Sigmoid colon (tissue), 4 donors: ENCODE measurements around the gene GRIA1.

ENCODE experiments used
- EP300 ChIP-seq, 4 donors: sonication (generic); formaldehyde crosslinking; IDR thresholded peaks; one replicate each; pipeline ENCODE4 v1.6.1; 2017; ENCODE audit warnings: antibody characterized with exemption in 4 of 4
- POLR2AphosphoS5 ChIP-seq, 4 donors: sonication (generic); formaldehyde crosslinking; IDR thresholded peaks; one replicate each; pipeline ENCODE4 v1.6.1; 2017; ENCODE audit warnings: antibody characterized with exemption in 4 of 4
- TF ChIP-seq, protein P1 (sequence below), 4 experiments: fragments of 450-650 bp in 3 of 4; fragments of 200-600 bp in 1 of 4; IDR thresholded peaks; one replicate each; pipeline ENCODE4 v1.5.1; 2016 to 2019; ENCODE audit warnings: antibody characterized with exemption in 4 of 4, mild to moderate bottlenecking in 3 of 4, moderate library complexity in 2 of 4

DNA sequence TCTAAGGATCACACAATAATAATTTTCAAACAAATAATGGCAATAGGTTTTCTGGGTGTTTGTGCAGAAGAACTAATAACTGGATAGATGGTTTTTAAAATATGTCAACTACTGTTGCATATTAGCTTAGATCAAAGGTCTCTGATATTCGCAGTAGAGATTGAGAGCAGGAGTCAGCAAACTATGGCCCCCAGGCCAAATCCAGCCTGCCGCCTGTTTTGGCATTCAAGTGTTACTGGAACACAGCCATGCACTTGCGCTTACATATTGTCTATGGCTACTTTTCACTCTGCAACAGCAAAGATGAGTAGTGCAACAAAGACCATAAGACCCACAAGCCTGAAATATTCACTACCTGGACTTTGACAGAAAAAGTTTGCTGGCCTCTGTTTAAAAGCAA, 260.8 kb downstream of the GRIA1 start:
- no peak for TF ChIP-seq EP300 (IDR thresholded peaks at IDR 0.05)
- TF ChIP-seq, protein P1, sequence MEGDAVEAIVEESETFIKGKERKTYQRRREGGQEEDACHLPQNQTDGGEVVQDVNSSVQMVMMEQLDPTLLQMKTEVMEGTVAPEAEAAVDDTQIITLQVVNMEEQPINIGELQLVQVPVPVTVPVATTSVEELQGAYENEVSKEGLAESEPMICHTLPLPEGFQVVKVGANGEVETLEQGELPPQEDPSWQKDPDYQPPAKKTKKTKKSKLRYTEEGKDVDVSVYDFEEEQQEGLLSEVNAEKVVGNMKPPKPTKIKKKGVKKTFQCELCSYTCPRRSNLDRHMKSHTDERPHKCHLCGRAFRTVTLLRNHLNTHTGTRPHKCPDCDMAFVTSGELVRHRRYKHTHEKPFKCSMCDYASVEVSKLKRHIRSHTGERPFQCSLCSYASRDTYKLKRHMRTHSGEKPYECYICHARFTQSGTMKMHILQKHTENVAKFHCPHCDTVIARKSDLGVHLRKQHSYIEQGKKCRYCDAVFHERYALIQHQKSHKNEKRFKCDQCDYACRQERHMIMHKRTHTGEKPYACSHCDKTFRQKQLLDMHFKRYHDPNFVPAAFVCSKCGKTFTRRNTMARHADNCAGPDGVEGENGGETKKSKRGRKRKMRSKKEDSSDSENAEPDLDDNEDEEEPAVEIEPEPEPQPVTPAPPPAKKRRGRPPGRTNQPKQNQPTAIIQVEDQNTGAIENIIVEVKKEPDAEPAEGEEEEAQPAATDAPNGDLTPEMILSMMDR (IDR thresholded peaks at IDR 0.05): no peak
- TF ChIP-seq POLR2AphosphoS5 (IDR thresholded peaks at IDR 0.05): no peak
